ENCODE measurements around the gene LRRC2. TPM values are rescaled to one million over a fixed set of nuclear protein-coding genes. Genes with fewer than 3 reads are reported as not detected.

Gene LRRC2
- total RNA-seq, 1 experiment from 2014 or later = 2.6 TPM

- Histone ChIP-seq H3K9ac (ENCODE audit: extremely low read depth, insufficient read length, low read length) (no peak overlapping the region), H3K4me1 (ENCODE audit: insufficient read depth, low read length) (peaks cover 22% of the 10 kb centered on the region), H2BK5ac (ENCODE audit: insufficient read length, low read length) (no peak overlapping the region), H3K56ac (ENCODE audit: insufficient read length, low read depth, low read length) (no peak overlapping the region), H4K20me1 (ENCODE audit: control insufficient read depth, insufficient read depth, insufficient read length) (no peaks in the 10 kb centered on the region), H3K14ac (ENCODE audit: insufficient read depth, low read length) (no peak overlapping the region), H2BK15ac (ENCODE audit: low read depth, low read length) (no peak overlapping the region), H3K27ac (ENCODE audit: insufficient read length, low read depth, low read length) (no peak overlapping the region), H4K91ac (ENCODE audit: insufficient read length, low read depth, low read length) (no peak overlapping the region), H4K5ac (ENCODE audit: insufficient read length, low read depth, low read length) (no peak overlapping the region), H3K23ac (ENCODE audit: insufficient read length, low read depth, low read length) (no peak overlapping the region), H3T11ph (ENCODE audit: low read length) (no peak overlapping the region), H3K27me3 (ENCODE audit: insufficient read depth, low read length) (no peaks in the 10 kb centered on the region), H3K79me1 (ENCODE audit: insufficient read depth, low read depth, low read length, poor library complexity, severe bottlenecking) (no peaks in the 10 kb centered on the region), H4K8ac (replicated peaks; ENCODE audit: insufficient read length, low read depth, low read length) (no peak overlapping the region), H3K4me2 (ENCODE audit: insufficient read depth, insufficient read length, low read length) (no peak overlapping the region), H3K18ac (ENCODE audit: insufficient read length, low read depth, low read length) (no peak overlapping the region), H2BK120ac (ENCODE audit: low read depth, low read length, poor library complexity, severe bottlenecking) (no peak overlapping the region), H2BK20ac (ENCODE audit: low read depth, low read length, poor library complexity, severe bottlenecking) (no peak overlapping the region), H2AFZ (ENCODE audit: low read length) (no peak overlapping the region), H2AK5ac (ENCODE audit: insufficient read length, low read length) (no peak overlapping the region), H3K9me3 (ENCODE audit: control insufficient read depth, low read depth, low read length) (no peaks in the 10 kb centered on the region), H3K4ac (ENCODE audit: low read depth, low read length) (no peak overlapping the region), H3K23me2 (ENCODE audit: insufficient read length, low read depth, low read length, poor library complexity, severe bottlenecking) (no peaks in the 10 kb centered on the region), H2BK12ac (ENCODE audit: insufficient read length, low read depth, low read length) (no peak overlapping the region), H3K79me2 (ENCODE audit: insufficient read depth, low read length) (no peaks in the 10 kb centered on the region)
- no CpG with 5 or more reads among the region's 8 CpGs for whole genome bisulfite sequencing (ENCODE audit: extremely low coverage, insufficient read length, low lambda C conversion rate)
- peaks cover 19 to 25% of the 10 kb centered on the region in 2 experiments for H3K9me3 Mint-ChIP-seq
- peaks cover 14 to 23% (median 18%) of the 10 kb centered on the region in 3 experiments for H3K36me3 Mint-ChIP-seq (ENCODE audit: insufficient read depth in 1 of 3, low read depth in 3 of 3)
- H3K4me1 Mint-ChIP-seq = peaks cover 43 to 50% of the 10 kb centered on the region in 2 experiments
- H3K4me3 Mint-ChIP-seq = no peak overlapping the region
- H3K27me3 Mint-ChIP-seq (ENCODE audit: low read depth) = peaks cover 3% of the 10 kb centered on the region
- DNase-seq = no peak
- no peak for TF ChIP-seq CTCF (conservative IDR thresholded peaks at IDR 0.05)
- peak overlapping the region in 1 of 3 experiments; percentile 45; a peak in 1 of 7 replicates for H3K27ac Mint-ChIP-seq
Measured at GRCh38 chr3:46595819-46596314, 29.8 kb upstream of the LRRC2 start.
